CD4-positive, alpha-beta T cell treated with Interleukin-17A for 1 hour (primary cell): Measurements from ENCODE around the gene SYNDIG1.

Experiments used
- DNase-seq: peaks from one replicate; pipeline ENCODE4 v3.0.0-alpha.2; 2020

The SYNDIG1 gene

GRCh38 chr20:24449026-24449720, 20.3 kb upstream of the SYNDIG1 start:
- DNase-seq, result no peak

- no peak for DNase-seq
Measured at GRCh38 chr20:24450177-24450576, 19.3 kb upstream of the SYNDIG1 start.

GRCh38 chr20:24450624-24451376, 18.6 kb upstream of the SYNDIG1 start:
- no peak for DNase-seq

GRCh38 chr20:24451428-24451827, 18.0 kb upstream of the SYNDIG1 start:
- no peak for DNase-seq

GRCh38 chr20:24452016-24452415, 17.4 kb upstream of the SYNDIG1 start:
- DNase-seq, result no peak

- DNase-seq, result no peak
Measured at GRCh38 chr20:24452498-24453127, 16.8 kb upstream of the SYNDIG1 start.

GRCh38 chr20:24453869-24454268, 15.6 kb upstream of the SYNDIG1 start:
- DNase-seq, result no peak

GRCh38 chr20:24455081-24455480, 14.3 kb upstream of the SYNDIG1 start:
- DNase-seq, result no peak

- no peak for DNase-seq
Measured at GRCh38 chr20:24456398-24456781, 13.0 kb upstream of the SYNDIG1 start.

GRCh38 chr20:24458436-24458835, 11.0 kb upstream of the SYNDIG1 start:
- DNase-seq, result no peak

GRCh38 chr20:24459733-24460132, 9.7 kb upstream of the SYNDIG1 start:
- DNase-seq, result no peak

- DNase-seq, result no peak
Measured at GRCh38 chr20:24460712-24461111, 8.7 kb upstream of the SYNDIG1 start.

GRCh38 chr20:24461848-24462247, 7.6 kb upstream of the SYNDIG1 start:
- no peak for DNase-seq

GRCh38 chr20:24462460-24463010, 6.9 kb upstream of the SYNDIG1 start:
- DNase-seq, result no peak

- no peak for DNase-seq
Measured at GRCh38 chr20:24465159-24465558, 4.3 kb upstream of the SYNDIG1 start.

- no peak for DNase-seq
Measured at GRCh38 chr20:24465730-24466129, 3.7 kb upstream of the SYNDIG1 start.

GRCh38 chr20:24468401-24469115, 871 bp upstream of the SYNDIG1 start:
- DNase-seq, result no peak

GRCh38 chr20:24469894-24470745, 691 bp downstream of the SYNDIG1 start:
- DNase-seq, result no peak

GRCh38 chr20:24470746-24471582, 1.5 kb downstream of the SYNDIG1 start:
- DNase-seq, result no peak

- no peak for DNase-seq
Measured at GRCh38 chr20:24472426-24472825, 3.0 kb downstream of the SYNDIG1 start.
